Effector CD8-positive, alpha-beta T cell (primary cell): Measurements from ENCODE around the gene TOX2.

ENCODE experiments used
- DNase-seq: peaks from one replicate; lab custom pipeline; 2025; lab: John Stamatoyannopoulos, UW

TOX2 gene

GRCh38 chr20:43940518-43941225, 26.0 kb downstream of the TOX2 start:
- no peak for DNase-seq

- no peak for DNase-seq
These were observed 27.0 kb downstream of the TOX2 start for GRCh38 chr20:43941476-43942200.

GRCh38 chr20:43942201-43942590, 27.5 kb downstream of the TOX2 start:
- no peak for DNase-seq

GRCh38 chr20:43942667-43943285, 28.1 kb downstream of the TOX2 start:
- no peak for DNase-seq

GRCh38 chr20:43943725-43944124, 29.1 kb downstream of the TOX2 start:
- no peak for DNase-seq

GRCh38 chr20:43944653-43945235, 30.1 kb downstream of the TOX2 start:
- no peak for DNase-seq

GRCh38 chr20:43945391-43946205, 30.9 kb downstream of the TOX2 start:
- no peak for DNase-seq

- no peak for DNase-seq
These were observed 31.5 kb downstream of the TOX2 start for GRCh38 chr20:43946206-43946491.

- no peak for DNase-seq
These were observed 32.1 kb downstream of the TOX2 start for GRCh38 chr20:43946659-43947315.

GRCh38 chr20:43947316-43947710, 32.7 kb downstream of the TOX2 start:
- no peak for DNase-seq

GRCh38 chr20:43948455-43948854, 33.8 kb downstream of the TOX2 start:
- DNase-seq: no peak

GRCh38 chr20:43949248-43949647, 34.6 kb downstream of the TOX2 start:
- DNase-seq: no peak

GRCh38 chr20:43949741-43950618, 35.3 kb downstream of the TOX2 start:
- DNase-seq: peak; percentile 26

- DNase-seq: no peak
These were observed 39.4 kb downstream of the TOX2 start for GRCh38 chr20:43953919-43954592.

GRCh38 chr20:43954704-43955061, 40.0 kb downstream of the TOX2 start:
- DNase-seq: no peak

- DNase-seq: no peak
These were observed 40.6 kb downstream of the TOX2 start for GRCh38 chr20:43955062-43955749.

GRCh38 chr20:43955750-43956191, 41.1 kb downstream of the TOX2 start:
- no peak for DNase-seq

- DNase-seq: no peak
These were observed 42.7 kb downstream of the TOX2 start for GRCh38 chr20:43957392-43957791.

GRCh38 chr20:43958626-43959025, 44.0 kb downstream of the TOX2 start:
- no peak for DNase-seq
